Parathyroid adenoma (tissue), 2 donors: ENCODE results near the gene TEDC2.

Experiments used
- H2AFZ ChIP-seq: fragments of 300-600 bp; sonication (generic); one replicate; pipeline ENCODE4 v1.7.0; 2017; ENCODE audit warnings: antibody characterized with exemption, mild to moderate bottlenecking
- H3K27ac ChIP-seq: fragments of 300-600 bp; sonication (generic); one replicate; pipeline ENCODE4 v1.7.0; 2017
- H3K27me3 ChIP-seq: fragments of 300-600 bp; sonication (generic); one replicate; pipeline ENCODE4 v1.7.0; 2017; ENCODE audit warnings: low read length; ENCODE audit not compliant: control insufficient read depth, insufficient read depth
- H3K36me3 ChIP-seq: fragments of 300-600 bp; sonication (generic); one replicate; pipeline ENCODE4 v1.7.0; 2017; ENCODE audit warnings: low read length; ENCODE audit not compliant: control insufficient read depth, insufficient read depth
- H3K4me1 ChIP-seq: fragments of 300-600 bp; sonication (generic); one replicate; pipeline ENCODE4 v1.7.0; 2017; ENCODE audit warnings: control low read depth
- H3K4me2 ChIP-seq: fragments of 300-600 bp; sonication (generic); one replicate; pipeline ENCODE4 v1.7.0; 2017; ENCODE audit warnings: low read length
- H3K4me3 ChIP-seq: fragments of 300-600 bp; sonication (generic); one replicate; pipeline ENCODE4 v1.7.0; 2017; ENCODE audit warnings: low read depth, low read length
- H3K79me2 ChIP-seq: fragments of 300-600 bp; sonication (generic); one replicate; pipeline ENCODE4 v1.7.0; 2017; ENCODE audit warnings: control low read depth
- H3K9ac ChIP-seq: fragments of 300-600 bp; sonication (generic); one replicate; pipeline ENCODE4 v1.7.0; 2017; ENCODE audit warnings: mild to moderate bottlenecking
- H3K9me3 ChIP-seq: fragments of 300-600 bp; sonication (generic); one replicate; pipeline ENCODE4 v1.7.0; 2017; ENCODE audit warnings: low read length; ENCODE audit not compliant: control insufficient read depth
- TF ChIP-seq, protein P1 (sequence below): fragments of 300-600 bp; sonication (generic); IDR thresholded peaks from one replicate; pipeline ENCODE4 v1.7.0; 2017; ENCODE audit warnings: antibody characterized with exemption, mild to moderate bottlenecking
- donor health status: primary hyperparathyroidism.

Gene TEDC2

DNA sequence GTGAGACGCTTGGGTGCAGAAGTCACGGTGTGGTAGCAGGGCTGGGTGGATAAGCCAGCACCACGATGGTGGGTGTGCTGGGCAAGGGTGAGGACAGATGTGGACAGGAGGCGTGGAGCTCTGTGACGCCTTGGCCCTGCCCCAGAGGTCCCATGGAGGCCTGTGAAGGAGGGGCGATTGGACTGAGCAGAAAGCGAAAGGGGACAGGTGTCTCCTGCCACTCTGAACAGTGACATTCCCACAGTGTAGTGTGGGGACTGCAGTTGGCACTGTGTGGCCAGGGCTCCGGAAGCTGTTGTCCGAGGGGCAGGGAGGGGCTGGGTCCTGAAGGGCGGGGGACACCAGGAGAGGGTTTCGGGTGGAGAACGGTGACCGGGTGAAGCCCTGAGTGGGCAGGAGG, 22.3 kb downstream of the TEDC2 start:
- H3K79me2 ChIP-seq = peaks cover 2% of the 10 kb centered on the region
- H3K9ac ChIP-seq = no peak overlapping the region
- H3K4me3 ChIP-seq = no peak overlapping the region

DNA sequence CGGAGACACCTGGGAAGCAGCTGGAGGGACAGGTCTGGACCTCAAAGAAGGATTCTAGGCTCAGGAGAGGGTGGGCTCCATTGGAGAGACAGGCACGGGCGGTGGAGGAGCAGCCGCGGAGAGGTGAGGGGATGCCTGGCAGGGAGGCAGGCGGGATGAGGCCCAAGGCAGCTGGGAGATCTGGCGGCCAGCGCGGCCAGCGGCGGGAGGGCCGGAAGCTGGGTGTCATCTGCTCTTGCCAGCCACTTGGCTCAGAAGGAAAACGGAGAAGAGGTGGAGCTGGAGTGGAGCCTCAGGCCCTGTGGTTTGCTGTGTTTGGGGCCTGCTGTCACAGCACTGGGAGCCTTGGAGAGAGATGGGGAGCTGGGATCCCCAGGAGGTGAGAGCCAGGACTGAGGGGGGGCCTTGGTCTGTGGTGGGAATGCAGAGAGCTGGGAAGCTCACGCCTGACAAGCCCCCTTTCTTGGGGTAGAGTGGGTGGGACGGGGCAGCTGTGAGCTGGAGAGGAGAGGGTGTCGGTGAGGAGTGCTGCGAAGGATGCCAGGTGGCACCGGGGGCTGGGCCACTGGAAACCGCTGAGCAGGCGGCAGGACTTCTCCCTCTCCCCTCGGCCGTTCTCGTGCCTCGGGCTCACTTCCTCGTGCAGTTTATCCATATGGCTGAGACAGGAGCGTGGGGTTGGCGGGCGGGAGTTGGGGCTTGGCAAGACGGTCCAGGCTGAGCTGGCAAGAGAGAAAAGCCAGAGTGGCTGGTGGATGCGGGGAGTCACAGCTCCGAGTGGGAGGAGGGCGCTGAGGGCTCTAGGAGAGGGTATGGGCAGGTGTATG, 23.0 kb downstream of the TEDC2 start:
- no peak overlapping the region for H3K4me2 ChIP-seq
- H3K27ac ChIP-seq = no peak overlapping the region
- no peak overlapping the region for H3K9ac ChIP-seq
- H3K36me3 ChIP-seq = no peaks in the 10 kb centered on the region
- peaks cover 2% of the 10 kb centered on the region for H3K79me2 ChIP-seq
- H3K4me1 ChIP-seq = no peaks in the 10 kb centered on the region
- TF ChIP-seq, protein P1, sequence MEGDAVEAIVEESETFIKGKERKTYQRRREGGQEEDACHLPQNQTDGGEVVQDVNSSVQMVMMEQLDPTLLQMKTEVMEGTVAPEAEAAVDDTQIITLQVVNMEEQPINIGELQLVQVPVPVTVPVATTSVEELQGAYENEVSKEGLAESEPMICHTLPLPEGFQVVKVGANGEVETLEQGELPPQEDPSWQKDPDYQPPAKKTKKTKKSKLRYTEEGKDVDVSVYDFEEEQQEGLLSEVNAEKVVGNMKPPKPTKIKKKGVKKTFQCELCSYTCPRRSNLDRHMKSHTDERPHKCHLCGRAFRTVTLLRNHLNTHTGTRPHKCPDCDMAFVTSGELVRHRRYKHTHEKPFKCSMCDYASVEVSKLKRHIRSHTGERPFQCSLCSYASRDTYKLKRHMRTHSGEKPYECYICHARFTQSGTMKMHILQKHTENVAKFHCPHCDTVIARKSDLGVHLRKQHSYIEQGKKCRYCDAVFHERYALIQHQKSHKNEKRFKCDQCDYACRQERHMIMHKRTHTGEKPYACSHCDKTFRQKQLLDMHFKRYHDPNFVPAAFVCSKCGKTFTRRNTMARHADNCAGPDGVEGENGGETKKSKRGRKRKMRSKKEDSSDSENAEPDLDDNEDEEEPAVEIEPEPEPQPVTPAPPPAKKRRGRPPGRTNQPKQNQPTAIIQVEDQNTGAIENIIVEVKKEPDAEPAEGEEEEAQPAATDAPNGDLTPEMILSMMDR = no peak
- H3K9me3 ChIP-seq = no peaks in the 10 kb centered on the region
- H3K27me3 ChIP-seq = no peaks in the 10 kb centered on the region
- no peak overlapping the region for H2AFZ ChIP-seq
- H3K4me3 ChIP-seq = no peak overlapping the region

More for the DNA sequence above, 22.3 kb downstream of the TEDC2 start:
- H3K27ac ChIP-seq = no peak overlapping the region
- H3K9me3 ChIP-seq = no peaks in the 10 kb centered on the region
- no peaks in the 10 kb centered on the region for H3K4me1 ChIP-seq
- TF ChIP-seq, protein P1 = no peak
- H3K4me2 ChIP-seq = no peak overlapping the region
- no peak overlapping the region for H2AFZ ChIP-seq
- H3K36me3 ChIP-seq = no peaks in the 10 kb centered on the region
- H3K27me3 ChIP-seq = no peaks in the 10 kb centered on the region

- no peak overlapping the region for H3K9ac ChIP-seq
- H2AFZ ChIP-seq = no peak overlapping the region
Measured at GRCh38 chr16:2483939-2484897, 24.3 kb downstream of the TEDC2 start.

DNA sequence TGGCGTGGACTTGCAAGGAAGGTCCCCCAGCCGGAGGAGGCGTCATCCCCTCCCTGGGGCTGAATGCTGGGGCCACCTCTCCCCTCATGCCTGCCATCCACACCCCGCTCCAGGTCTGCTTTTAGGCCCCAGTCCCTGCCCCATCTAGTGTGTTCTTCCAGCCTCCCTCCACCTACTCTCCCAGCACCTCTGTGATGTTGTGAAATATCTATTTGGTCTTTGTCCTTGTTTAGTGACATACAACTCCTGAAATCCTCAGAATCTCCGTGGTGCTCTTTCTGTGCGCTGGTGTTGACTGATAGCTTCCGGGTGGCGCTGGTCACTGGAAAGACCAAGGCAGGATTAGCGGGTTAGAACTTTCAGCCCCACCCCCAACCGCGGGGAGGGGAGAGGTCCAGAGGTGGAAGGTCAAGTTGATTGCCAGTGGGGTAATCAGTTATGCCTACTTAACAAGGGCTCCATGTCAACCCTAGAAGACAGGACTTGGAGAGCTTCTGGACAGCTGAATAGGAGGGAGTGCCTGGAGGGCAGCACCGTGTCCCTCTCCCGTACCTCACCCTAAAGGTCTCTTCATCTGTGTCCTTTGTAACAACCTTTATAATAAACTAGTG, 25.1 kb downstream of the TEDC2 start:
- Histone ChIP-seq H3K36me3 (no peaks in the 10 kb centered on the region), H3K9ac (no peak overlapping the region)

More at GRCh38 chr16:2483939-2484897, 24.3 kb downstream of the TEDC2 start:
- Histone ChIP-seq H3K4me2 (no peak overlapping the region), H3K4me3 (no peak overlapping the region), H3K27me3 (no peaks in the 10 kb centered on the region), H3K79me2 (peaks cover 8% of the 10 kb centered on the region), H3K9me3 (no peaks in the 10 kb centered on the region), H3K27ac (no peak overlapping the region), H3K36me3 (no peaks in the 10 kb centered on the region), H3K4me1 (no peaks in the 10 kb centered on the region)
- TF ChIP-seq, protein P1 = no peak

More for the DNA sequence above, 25.1 kb downstream of the TEDC2 start:
- Histone ChIP-seq H3K9me3 (no peaks in the 10 kb centered on the region), H2AFZ (no peak overlapping the region), H3K27ac (no peak overlapping the region), H3K27me3 (no peaks in the 10 kb centered on the region), H3K4me2 (no peak overlapping the region), H3K4me3 (no peak overlapping the region), H3K79me2 (peaks cover 10% of the 10 kb centered on the region), H3K4me1 (no peaks in the 10 kb centered on the region)
- TF ChIP-seq, protein P1 = no peak
